B cell (primary cell): ENCODE data around the gene TMC8. TPM values are rescaled to one million over a fixed set of nuclear protein-coding genes. Genes with fewer than 3 reads are reported as not detected.

Experiments
- ATAC-seq: fragments of 200-7000 bp; cut with Tn5 transposase; one replicate; pipeline ENCODE4 v1.10.0; 2021; ENCODE audit warnings: low read depth, mild to moderate bottlenecking, moderate number of reproducible peaks, moderate library complexity
- CTCF ChIA-PET: fragments of 350-600 bp; sonication (Branson Sonifier 250); formaldehyde crosslinking; loops from one replicate; lab custom pipeline; 2021; ENCODE audit warnings: antibody characterized with exemption, inconsistent platforms; lab: Charles Lee
- POLR2A ChIA-PET: fragments of 350-600 bp; sonication (Branson Sonifier 250); formaldehyde crosslinking; loops from one replicate; lab custom pipeline; 2021; ENCODE audit warnings: antibody characterized with exemption; lab: Charles Lee
- DNase-seq: peaks from one replicate; pipeline ENCODE4 v3.0.0; 2013
- H2AFZ ChIP-seq: 2 replicates; pipeline ENCODE4 v1.6.1; 2012; ENCODE audit warnings: mild to moderate bottlenecking, low read depth, low read length; ENCODE audit not compliant: insufficient read depth, poor library complexity, severe bottlenecking
- H3K27ac ChIP-seq, 2 donors: 1 replicate in 1 of 2; 2 replicates in 1 of 2; pipeline ENCODE4 v1.5.1; 2012 to 2013; ENCODE audit warnings: low read length in 2 of 2, mild to moderate bottlenecking in 2 of 2, moderate library complexity in 1 of 2
- H3K27me3 ChIP-seq, 4 experiments: fragments of 200-600 bp in 1 of 4; sonication (generic) in 1 of 4; replicated peaks in 1 of 4; 1 replicate in 2 of 4; 2 replicates in 2 of 4; pipeline versions ENCODE4 v1.6.1 to v1.7.0; 2013 to 2016; ENCODE audit warnings: low read length in 3 of 4, mild to moderate bottlenecking in 2 of 4, mixed read lengths in 1 of 4, moderate library complexity in 1 of 4; ENCODE audit not compliant: insufficient read depth in 4 of 4, control insufficient read depth in 3 of 4; ENCODE audit errors: control extremely low read depth in 1 of 4
- H3K36me3 ChIP-seq, 2 experiments: replicated peaks in 1 of 2; 1 replicate in 1 of 2; 2 replicates in 1 of 2; pipeline versions ENCODE4 v1.6.1 to v1.7.1; 2013; ENCODE audit warnings: low read length in 1 of 2; ENCODE audit not compliant: insufficient read depth in 2 of 2, control insufficient read depth in 1 of 2; ENCODE audit errors: control extremely low read depth in 1 of 2, extremely low read depth in 1 of 2
- H3K4me1 ChIP-seq, 2 donors: fragments of 200-600 bp in 1 of 2; sonication (generic) in 1 of 2; 1 replicate in 1 of 2; 2 replicates in 1 of 2; pipeline versions ENCODE4 v1.5.1 to v1.6.1; 2013 to 2017; ENCODE audit warnings: low read length in 2 of 2; ENCODE audit not compliant: control insufficient read depth in 2 of 2, insufficient read depth in 2 of 2
- H3K4me2 ChIP-seq: replicated peaks from 2 replicates; pipeline ENCODE3; 2012; ENCODE audit warnings: mild to moderate bottlenecking, low read depth, low read length; ENCODE audit not compliant: poor library complexity, severe bottlenecking
- H3K4me3 ChIP-seq, 5 experiments: fragments of 200-600 bp in 1 of 5; sonication (generic) in 1 of 5; 1 replicate in 3 of 5; 2 replicates in 2 of 5; pipeline versions ENCODE4 v1.5.1 to v1.7.0; 2011 to 2016; ENCODE audit warnings: low read length in 4 of 5, mild to moderate bottlenecking in 4 of 5, low read depth in 2 of 5, control low read depth in 1 of 5, moderate library complexity in 1 of 5; ENCODE audit not compliant: insufficient read depth in 1 of 5; ENCODE audit errors: control extremely low read depth in 1 of 5, extremely low read depth in 1 of 5
- H3K79me2 ChIP-seq: fragments of 200-600 bp; sonication (generic); one replicate; pipeline ENCODE4 v1.6.0; 2016; ENCODE audit warnings: low read length; ENCODE audit not compliant: control insufficient read depth, insufficient read depth
- H3K9ac ChIP-seq: fragments of 200-600 bp; sonication (generic); 2 replicates; pipeline ENCODE4 v1.6.1; 2017; ENCODE audit warnings: mild to moderate bottlenecking, low read length, moderate library complexity
- H3K9me3 ChIP-seq, 3 donors: one replicate each; pipeline versions ENCODE4 v1.6.1 to v1.7.1; 2013; ENCODE audit warnings: low read length in 2 of 3; ENCODE audit not compliant: control insufficient read depth in 2 of 3, insufficient read depth in 1 of 3; ENCODE audit errors: control extremely low read depth in 1 of 3
- H4K20me1 ChIP-seq: 2 replicates; pipeline ENCODE4 v1.6.0; 2012; ENCODE audit warnings: mild to moderate bottlenecking, low read length; ENCODE audit not compliant: insufficient read depth, control insufficient read depth, poor library complexity, severe bottlenecking
- H3K27ac Mint-ChIP-seq: one replicate; pipeline ENCODE4 v1.8.0; 2021; ENCODE audit warnings: mixed read lengths
- H3K27me3 Mint-ChIP-seq: one replicate; pipeline ENCODE4 v1.8.0; 2021; ENCODE audit warnings: mixed read lengths
- H3K4me1 Mint-ChIP-seq: one replicate; pipeline ENCODE4 v1.8.0; 2021; ENCODE audit warnings: mixed read lengths
- H3K4me3 Mint-ChIP-seq: one replicate; pipeline ENCODE4 v1.8.0; 2021; ENCODE audit warnings: mixed read lengths
- H3K9me3 Mint-ChIP-seq: one replicate; pipeline ENCODE4 v1.8.0; 2022; ENCODE audit warnings: mixed read lengths; ENCODE audit not compliant: insufficient read depth
- CTCF ChIP-seq: fragments of 200-600 bp; IDR thresholded peaks from one replicate; pipeline ENCODE4 v1.8.0; 2022; ENCODE audit warnings: antibody characterized with exemption, mild to moderate bottlenecking
- EZH2 ChIP-seq: IDR thresholded peaks from 2 replicates; pipeline ENCODE4 v1.6.1; 2012; ENCODE audit warnings: borderline replicate concordance, low read depth, mild to moderate bottlenecking, moderate library complexity, low read length; ENCODE audit not compliant: insufficient read depth, poor library complexity, severe bottlenecking
- WGBS: methylation state at CpG from one replicate; pipeline ENCODE4 v1.1.5; 2013; ENCODE audit warnings: missing lambda C conversion rate; ENCODE audit not compliant: insufficient coverage; 5-methylcytosine and 5-hydroxymethylcytosine counted together
- intact Hi-C: fragments of 100-400 bp; cut with micrococcal nuclease; formaldehyde crosslinking; loops from one replicate; pipeline ENCODE4 v1.10.0; 2022
- polyA plus RNA-seq: library from polyadenylated mRNA; depleted of rRNA; stranded (reverse); fragments of >200 nt; gene quantifications from 2 replicates; pipeline ENCODE4 v1.2.3, GENCODE V29; 2012
- total RNA-seq, 2 donors: library from RNA; stranded (reverse); fragments of 120-200 nt in 1 of 2; gene quantifications; 1 replicate in 1 of 2; 2 replicates in 1 of 2; pipeline versions ENCODE4 v1.2.3 to v1.2.4, GENCODE V29; 2013 to 2022

TMC8 gene
- total and polyA plus RNA-seq, 2 donors (not counting 1 experiment from before 2014, with no cell fraction given): 235 to 352 TPM

GRCh38 chr17:78127888-78128550 lies 2.6 kb upstream of the TMC8 start:
- H2AFZ ChIP-seq: peak overlapping the region; percentile 42
- TF ChIP-seq CTCF (no peak), EZH2 (no peak)
- peaks cover 68 to 80% of the 10 kb centered on the region in 2 donors for H3K4me1 ChIP-seq
- H3K27me3 ChIP-seq: no peaks in the 10 kb centered on the region
- CTCF ChIA-PET: interaction anchor here (0.7 to 13.9 kb wide), 7 partner anchors 9 to 126 kb away, joined by 3 to 169 read pairs (median 3); partner anchors contain the start of gene SYNGR2
- peaks cover 88% of the 10 kb centered on the region for H4K20me1 ChIP-seq
- intact Hi-C loops: loop anchor here (2.0 kb wide), 1 partner anchor 13 kb away; no protein-coding TSS in a partner anchor
- WGBS: under 1% methylated on average over 34 of the region's 39 CpGs
- H3K9me3 Mint-ChIP-seq: no peaks in the 10 kb centered on the region
- H3K36me3 ChIP-seq: peaks cover 6 to 55% of the 10 kb centered on the region in 2 experiments
- H3K79me2 ChIP-seq: peaks cover 84% of the 10 kb centered on the region
- no peaks in the 10 kb centered on the region for H3K27me3 Mint-ChIP-seq
- no peak for DNase-seq
- no peaks in the 10 kb centered on the region for H3K9me3 ChIP-seq
- H3K4me2 ChIP-seq: peak overlapping the region; percentile 100
- H3K4me3 Mint-ChIP-seq: peak overlapping the region; percentile 91
- H3K27ac Mint-ChIP-seq: peak overlapping the region; percentile 92
- H3K4me3 ChIP-seq: peak overlapping the region; percentile 38 to 97 (median 89)
- peak overlapping the region; percentile 91 for H3K9ac ChIP-seq
- peak overlapping the region; percentile 77 to 92 for H3K27ac ChIP-seq
- POLR2A ChIA-PET: interaction anchor here (0.6 to 22.6 kb wide), 10 partner anchors 8 to 210 kb away, joined by 3 to 432 read pairs (median 9); partner anchors contain the start of genes C17orf99 and SYNGR2
- peaks cover 73% of the 10 kb centered on the region for H3K4me1 Mint-ChIP-seq
- no peak for ATAC-seq
